Measurements from ENCODE around the gene HNRNPA3. TPM values are rescaled to one million over a fixed set of nuclear protein-coding genes. Genes with fewer than 3 reads are reported as not detected.
"Not testable (repeated sequence)": the region's sequence is repeated elsewhere in the genome, so short reads cannot be mapped to it uniquely, and the experiment has no call there.

HNRNPA3 gene
- total RNA-seq, 1 experiment from 2014 or later: 234 TPM

GRCh38 chr2:177179227-177179626 is 33.4 kb upstream of the HNRNPA3 start:
- TF ChIP-seq CTCF (IDR thresholded peaks at IDR 0.05; ENCODE audit: unreplicated experiment): no peak
- CTCF ChIA-PET: no interaction called here
- Mint-ChIP-seq H3K4me3 (ENCODE audit: low read depth, unreplicated experiment) (no peak overlapping the region), H3K27ac (ENCODE audit: unreplicated experiment) (no peak overlapping the region), H3K4me1 (ENCODE audit: low read depth, unreplicated experiment) (peaks cover 15% of the 10 kb centered on the region), H3K27me3 (ENCODE audit: unreplicated experiment) (no peaks in the 10 kb centered on the region), H3K36me3 (ENCODE audit: insufficient read depth, unreplicated experiment) (no peaks in the 10 kb centered on the region), H3K9me3 (ENCODE audit: low read depth, unreplicated experiment) (no peaks in the 10 kb centered on the region)
- BruUV-seq (replicated peaks): no TSS peak
- no peak for DNase-seq
- intact Hi-C loops (cut with micrococcal nuclease; ENCODE audit: unreplicated experiment): no loop called here

DNA sequence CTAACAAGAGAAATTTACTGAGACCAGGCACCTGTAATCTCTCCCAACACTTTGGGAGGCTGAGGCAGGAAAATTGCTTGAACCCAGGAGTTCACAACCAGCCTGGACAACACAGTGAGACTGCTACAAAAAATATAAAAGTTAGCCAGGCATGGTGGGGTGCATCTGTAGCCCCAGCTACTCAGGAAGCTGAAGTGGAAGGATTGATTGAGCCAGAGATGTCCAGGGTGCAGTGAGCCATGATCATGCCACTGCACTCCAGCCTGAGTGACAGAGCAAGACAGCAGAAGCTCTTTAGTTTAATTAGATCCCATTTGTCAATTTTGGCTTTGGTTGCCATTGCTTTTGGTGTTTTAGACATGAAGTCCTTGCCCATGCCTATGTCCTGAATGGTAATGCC is 32.9 kb upstream of the HNRNPA3 start:
- H3K9me3 Mint-ChIP-seq (ENCODE audit: low read depth, unreplicated experiment): not testable (repeated sequence)

GRCh38 chr2:177180269-177181000 is 32.2 kb upstream of the HNRNPA3 start:
- no peak for DNase-seq
- no peak overlapping the region for H3K4me3 Mint-ChIP-seq (ENCODE audit: low read depth, unreplicated experiment)

More for the DNA sequence above, 32.9 kb upstream of the HNRNPA3 start:
- CTCF ChIA-PET; DNase-seq; BruUV-seq (replicated peaks); H3K4me3 Mint-ChIP-seq (ENCODE audit: low read depth, unreplicated experiment); H3K36me3 Mint-ChIP-seq (ENCODE audit: insufficient read depth, unreplicated experiment); intact Hi-C loops (cut with micrococcal nuclease; ENCODE audit: unreplicated experiment); H3K27me3 Mint-ChIP-seq (ENCODE audit: unreplicated experiment); H3K27ac Mint-ChIP-seq (ENCODE audit: unreplicated experiment): not testable (repeated sequence)
- peaks cover 15% of the 10 kb centered on the region for H3K4me1 Mint-ChIP-seq (ENCODE audit: low read depth, unreplicated experiment)

DNA sequence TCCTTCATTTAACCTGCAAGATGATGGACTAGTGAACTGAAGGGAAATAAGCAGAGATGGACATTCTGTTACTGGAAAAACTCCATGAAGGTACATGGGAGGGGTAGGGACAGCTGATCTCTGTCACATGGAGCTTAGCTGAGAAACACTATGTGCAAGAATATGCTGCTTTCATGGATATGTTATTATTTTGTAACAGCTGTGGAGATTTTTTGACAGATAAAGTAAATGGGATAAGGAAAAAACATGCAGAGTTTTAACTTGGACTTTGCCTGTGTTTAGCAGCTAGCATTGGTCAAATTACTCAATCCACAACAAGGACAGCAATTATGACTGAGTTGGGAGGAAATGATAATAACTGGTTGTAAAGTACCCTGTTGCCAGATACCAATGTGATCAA is 28.7 kb upstream of the HNRNPA3 start:
- intact Hi-C loops (cut with micrococcal nuclease; ENCODE audit: unreplicated experiment): no loop called here
- H3K4me1 Mint-ChIP-seq (ENCODE audit: low read depth, unreplicated experiment): peaks cover 27% of the 10 kb centered on the region
- no peak overlapping the region for H3K4me3 Mint-ChIP-seq (ENCODE audit: low read depth, unreplicated experiment)
- no TSS peak for BruUV-seq (replicated peaks)
- DNase-seq: no peak
- no peak overlapping the region for H3K27ac Mint-ChIP-seq (ENCODE audit: unreplicated experiment)
- H3K36me3 Mint-ChIP-seq (ENCODE audit: insufficient read depth, unreplicated experiment): no peaks in the 10 kb centered on the region
- H3K9me3 Mint-ChIP-seq (ENCODE audit: low read depth, unreplicated experiment): no peaks in the 10 kb centered on the region
- no peak for TF ChIP-seq CTCF (IDR thresholded peaks at IDR 0.05; ENCODE audit: unreplicated experiment)
- CTCF ChIA-PET: no interaction called here
- no peaks in the 10 kb centered on the region for H3K27me3 Mint-ChIP-seq (ENCODE audit: unreplicated experiment)

More at GRCh38 chr2:177180269-177181000, 32.2 kb upstream of the HNRNPA3 start:
- intact Hi-C loops (cut with micrococcal nuclease; ENCODE audit: unreplicated experiment): no loop called here
- CTCF ChIA-PET: no interaction called here
- no TSS peak for BruUV-seq (replicated peaks)
- no peak overlapping the region for H3K27ac Mint-ChIP-seq (ENCODE audit: unreplicated experiment)
- no peaks in the 10 kb centered on the region for H3K36me3 Mint-ChIP-seq (ENCODE audit: insufficient read depth, unreplicated experiment)
- H3K27me3 Mint-ChIP-seq (ENCODE audit: unreplicated experiment): no peaks in the 10 kb centered on the region
- H3K9me3 Mint-ChIP-seq (ENCODE audit: low read depth, unreplicated experiment): no peaks in the 10 kb centered on the region
- TF ChIP-seq CTCF (IDR thresholded peaks at IDR 0.05; ENCODE audit: unreplicated experiment): no peak
- H3K4me1 Mint-ChIP-seq (ENCODE audit: low read depth, unreplicated experiment): peaks cover 11% of the 10 kb centered on the region

DNA sequence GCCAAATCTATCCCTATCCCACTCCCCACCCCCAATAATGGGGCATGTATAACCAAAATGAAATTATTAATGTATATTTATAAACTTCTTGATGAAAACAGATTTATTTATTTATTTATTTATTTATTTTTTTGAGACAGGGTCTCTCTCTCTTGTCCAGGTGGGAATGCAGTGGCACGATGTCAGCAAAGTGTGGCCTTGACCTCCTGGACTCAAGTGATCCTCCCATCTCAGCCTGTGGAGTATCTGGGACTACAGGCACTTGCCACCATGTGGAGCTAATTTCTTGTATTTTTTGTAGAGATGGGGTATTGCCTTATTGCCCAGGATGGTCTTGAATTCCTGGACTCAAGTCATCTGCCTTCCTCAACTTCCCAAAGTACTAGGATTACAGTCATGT is 28.0 kb upstream of the HNRNPA3 start:
- Mint-ChIP-seq H3K27ac (ENCODE audit: unreplicated experiment) (no peak overlapping the region), H3K4me1 (ENCODE audit: low read depth, unreplicated experiment) (peaks cover 30% of the 10 kb centered on the region), H3K36me3 (ENCODE audit: insufficient read depth, unreplicated experiment) (no peaks in the 10 kb centered on the region), H3K9me3 (ENCODE audit: low read depth, unreplicated experiment) (no peaks in the 10 kb centered on the region), H3K27me3 (ENCODE audit: unreplicated experiment) (no peaks in the 10 kb centered on the region), H3K4me3 (ENCODE audit: low read depth, unreplicated experiment) (no peak overlapping the region)
- no peak for DNase-seq
- no peak for TF ChIP-seq CTCF (IDR thresholded peaks at IDR 0.05; ENCODE audit: unreplicated experiment)
- CTCF ChIA-PET: interaction anchor here (0.7 kb wide), 1 partner anchor 79 kb away, joined by 5 read pairs; no protein-coding TSS in a partner anchor
- intact Hi-C loops (cut with micrococcal nuclease; ENCODE audit: unreplicated experiment): no loop called here
- BruUV-seq (replicated peaks): no TSS peak

- H3K27me3 Mint-ChIP-seq (ENCODE audit: unreplicated experiment); H3K36me3 Mint-ChIP-seq (ENCODE audit: insufficient read depth, unreplicated experiment); H3K9me3 Mint-ChIP-seq (ENCODE audit: low read depth, unreplicated experiment); H3K4me3 Mint-ChIP-seq (ENCODE audit: low read depth, unreplicated experiment); BruUV-seq (replicated peaks); CTCF ChIA-PET; H3K27ac Mint-ChIP-seq (ENCODE audit: unreplicated experiment); DNase-seq: not testable (repeated sequence)
- H3K4me1 Mint-ChIP-seq (ENCODE audit: low read depth, unreplicated experiment): peaks cover 30% of the 10 kb centered on the region
- intact Hi-C loops (cut with micrococcal nuclease; ENCODE audit: unreplicated experiment): loop anchor here (2.0 kb wide), 1 partner anchor 27 kb away; the partner anchor contains the start of gene HNRNPA3
These were observed 26.6 kb upstream of the HNRNPA3 start for GRCh38 chr2:177186038-177186437.

All from Calu3 (cell line).